ACC112 (cell line): ENCODE results near the gene VPS9D1.
"Not testable (repeated sequence)": the region's sequence is repeated elsewhere in the genome, so short reads cannot be mapped to it uniquely, and the experiment has no call there.

Experiments
- H2AFZ ChIP-seq: fragments of 200-600 bp; sonication (generic); one replicate; pipeline ENCODE4 v1.6.0; 2017; ENCODE audit warnings: antibody characterized with exemption, low read length; ENCODE audit not compliant: unreplicated experiment
- H3K27ac ChIP-seq: fragments of 200-600 bp; sonication (generic); 2 replicates; pipeline ENCODE4 v1.5.1; 2014; ENCODE audit warnings: low read depth, mild to moderate bottlenecking, antibody characterized with exemption, low read length, moderate library complexity
- H3K27me3 ChIP-seq: fragments of 200-600 bp; sonication (generic); 2 replicates; pipeline ENCODE4 v1.6.1; 2014; ENCODE audit warnings: mild to moderate bottlenecking, antibody characterized with exemption, low read length, moderate library complexity, mixed read lengths; ENCODE audit not compliant: insufficient read depth
- H3K36me3 ChIP-seq: fragments of 200-600 bp; sonication (generic); 2 replicates; pipeline ENCODE4 v1.6.1; 2016; ENCODE audit warnings: mild to moderate bottlenecking, antibody characterized with exemption, low read length, moderate library complexity, mixed read lengths; ENCODE audit not compliant: insufficient read depth
- H3K4me1 ChIP-seq: fragments of 200-600 bp; sonication (generic); one replicate; pipeline ENCODE4 v1.6.1; 2016; ENCODE audit warnings: low read length, mixed read lengths; ENCODE audit not compliant: insufficient read depth, unreplicated experiment, control insufficient read depth
- H3K4me3 ChIP-seq: fragments of 200-600 bp; sonication (generic); 2 replicates; pipeline ENCODE4 v1.5.1; 2014; ENCODE audit warnings: mild to moderate bottlenecking, low read depth, low read length
- H3K79me2 ChIP-seq: fragments of 200-600 bp; sonication (generic); one replicate; pipeline ENCODE4 v1.6.0; 2016; ENCODE audit warnings: low read length; ENCODE audit not compliant: control insufficient read depth, unreplicated experiment, insufficient read depth

Gene VPS9D1

GRCh38 chr16:89672177-89672941 is 48.3 kb downstream of the VPS9D1 start:
- Histone ChIP-seq H2AFZ (no peak overlapping the region), H3K36me3 (peaks cover 8% of the 10 kb centered on the region), H3K4me1 (peaks cover 12% of the 10 kb centered on the region), H3K27me3 (no peaks in the 10 kb centered on the region), H3K27ac (no peak overlapping the region), H3K4me3 (no peak overlapping the region), H3K79me2 (no peaks in the 10 kb centered on the region)

- not testable (repeated sequence) for H3K36me3 ChIP-seq, H3K79me2 ChIP-seq, H3K27ac ChIP-seq, H3K27me3 ChIP-seq, H3K4me3 ChIP-seq, H2AFZ ChIP-seq
- peaks cover 12% of the 10 kb centered on the region for H3K4me1 ChIP-seq
Observed at GRCh38 chr16:89671565-89671964, 49.1 kb downstream of the VPS9D1 start.

- Histone ChIP-seq H3K27ac (no peak overlapping the region), H2AFZ (no peak overlapping the region), H3K36me3 (0 out of 2 replicates have a peak, but pooled peaks cover 3% of the 10 kb centered on the region), H3K4me3 (no peak overlapping the region), H3K27me3 (no peaks in the 10 kb centered on the region), H3K4me1 (peaks cover 12% of the 10 kb centered on the region), H3K79me2 (no peaks in the 10 kb centered on the region)
Observed at GRCh38 chr16:89670496-89671431, 49.9 kb downstream of the VPS9D1 start.

DNA sequence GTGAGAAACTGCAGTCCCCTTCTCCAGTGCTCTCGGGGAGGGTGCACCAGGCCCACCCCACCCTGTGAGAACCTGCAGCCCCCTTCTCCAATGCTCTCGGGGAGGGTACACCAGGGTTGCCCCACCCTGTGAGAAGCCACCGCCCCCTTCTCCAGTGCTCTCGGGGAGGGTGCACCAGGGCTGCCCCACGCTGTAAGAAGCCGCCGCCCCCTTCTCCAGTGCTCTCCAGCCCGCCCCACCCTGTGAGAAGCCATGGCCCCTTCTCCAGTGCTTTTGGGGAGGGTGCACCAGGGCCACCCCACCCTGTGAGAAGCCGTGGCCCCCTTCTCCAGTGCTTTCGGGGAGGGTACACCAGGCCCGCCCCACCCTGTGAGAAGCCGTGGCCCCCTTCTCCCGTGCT is 50.9 kb downstream of the VPS9D1 start:
- Histone ChIP-seq H3K27ac (no peak overlapping the region), H3K79me2 (no peaks in the 10 kb centered on the region), H3K36me3 (0 out of 2 replicates have a peak, but pooled peaks cover 1% of the 10 kb centered on the region), H3K4me1 (peaks cover 12% of the 10 kb centered on the region), H3K4me3 (no peak overlapping the region), H3K27me3 (no peaks in the 10 kb centered on the region), H2AFZ (no peak overlapping the region)

DNA sequence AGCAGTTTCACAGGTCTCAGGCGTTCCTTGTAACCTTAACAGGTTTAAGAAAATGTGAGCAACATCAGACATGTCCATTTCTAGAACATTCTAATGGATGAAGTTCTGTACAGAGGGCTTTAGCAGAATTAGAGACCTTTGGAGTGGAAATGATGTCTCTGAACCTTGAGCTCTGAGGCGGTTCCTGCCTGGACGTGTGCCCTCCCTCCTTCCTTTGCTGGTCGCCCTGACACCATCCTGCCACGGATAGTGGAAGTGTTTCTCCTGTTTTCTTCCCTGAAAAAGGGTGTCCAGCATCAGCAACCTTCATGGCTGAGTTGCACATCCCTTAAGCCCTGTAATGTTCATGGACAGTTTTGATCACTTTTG is 51.9 kb downstream of the VPS9D1 start:
- Histone ChIP-seq H3K4me1 (peaks cover 12% of the 10 kb centered on the region), H3K27ac (no peak overlapping the region), H3K79me2 (no peaks in the 10 kb centered on the region), H3K27me3 (no peaks in the 10 kb centered on the region), H2AFZ (no peak overlapping the region), H3K36me3 (no peaks in the 10 kb centered on the region), H3K4me3 (no peak overlapping the region)

DNA sequence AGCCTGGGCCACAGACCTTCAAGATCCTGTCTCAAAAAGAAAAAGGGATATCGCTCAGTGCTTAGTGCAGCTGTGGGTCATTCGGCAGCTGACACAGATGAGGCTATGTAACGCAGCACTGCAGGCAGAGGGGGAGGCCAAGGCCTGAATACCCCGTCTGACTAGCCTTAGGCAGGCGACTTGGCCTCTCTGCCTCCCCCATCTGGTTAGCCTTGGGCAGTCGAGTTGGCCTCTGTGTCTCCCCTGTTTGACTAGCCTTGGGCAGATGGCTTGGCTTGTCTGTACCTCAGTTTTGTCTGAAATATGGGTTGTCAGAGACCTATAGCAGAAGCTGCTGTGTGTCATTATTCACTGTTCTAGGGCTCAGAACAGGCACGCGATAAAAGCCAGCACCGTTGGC is 53.1 kb downstream of the VPS9D1 start:
- H3K27me3 ChIP-seq, result no peaks in the 10 kb centered on the region
- no peaks in the 10 kb centered on the region for H3K79me2 ChIP-seq
- no peak overlapping the region for H3K27ac ChIP-seq
- H3K4me3 ChIP-seq, result no peak overlapping the region
- peaks cover 3% of the 10 kb centered on the region; the same call in 1 of the 2 replicates for H3K36me3 ChIP-seq
- peaks cover 12% of the 10 kb centered on the region for H3K4me1 ChIP-seq
- H2AFZ ChIP-seq, result no peak overlapping the region

- H3K4me3 ChIP-seq, H3K27me3 ChIP-seq, H3K27ac ChIP-seq, H3K36me3 ChIP-seq, H3K79me2 ChIP-seq, H2AFZ ChIP-seq: not testable (repeated sequence)
- H3K4me1 ChIP-seq, result peaks cover 12% of the 10 kb centered on the region
Observed at GRCh38 chr16:89667000-89667399, 53.7 kb downstream of the VPS9D1 start.

GRCh38 chr16:89664238-89664637 is 56.5 kb downstream of the VPS9D1 start:
- H3K36me3 ChIP-seq, H2AFZ ChIP-seq, H3K27me3 ChIP-seq, H3K4me3 ChIP-seq, H3K4me1 ChIP-seq, H3K27ac ChIP-seq: not testable (repeated sequence)
- peaks cover 14% of the 10 kb centered on the region for H3K79me2 ChIP-seq

- Histone ChIP-seq H3K27me3 (no peaks in the 10 kb centered on the region), H3K36me3 (peaks cover 9% of the 10 kb centered on the region; the same call in 1 of the 2 replicates), H3K27ac (no peak overlapping the region), H3K79me2 (peaks cover 41% of the 10 kb centered on the region), H3K4me1 (peaks cover 5% of the 10 kb centered on the region), H2AFZ (no peak overlapping the region), H3K4me3 (no peak overlapping the region)
Observed at GRCh38 chr16:89661215-89661614, 59.5 kb downstream of the VPS9D1 start.

DNA sequence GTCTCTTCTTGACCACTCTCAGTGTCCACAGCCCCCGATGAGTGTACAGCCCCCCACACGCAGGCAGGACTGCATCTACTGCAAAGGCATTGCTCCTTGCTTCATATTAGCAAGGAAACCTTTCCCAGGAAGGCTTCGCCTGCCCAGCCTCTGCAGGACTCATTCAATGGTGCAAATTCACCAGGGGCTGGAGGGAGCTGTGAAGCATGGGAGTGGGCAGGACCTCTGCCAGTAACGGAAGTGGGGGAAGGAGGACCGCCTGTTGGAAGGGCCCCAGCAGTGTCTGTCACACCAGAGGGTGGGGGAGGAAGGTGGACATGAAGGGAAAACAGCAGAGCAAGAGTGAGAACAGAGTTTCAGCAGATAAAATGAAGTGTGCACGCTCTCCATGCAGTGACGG is 60.6 kb downstream of the VPS9D1 start:
- Histone ChIP-seq H3K27me3 (no peaks in the 10 kb centered on the region), H3K79me2 (peaks cover 51% of the 10 kb centered on the region), H3K27ac (no peak overlapping the region), H3K4me3 (no peak overlapping the region), H3K4me1 (peaks cover 6% of the 10 kb centered on the region), H3K36me3 (peaks cover 9% of the 10 kb centered on the region; the same call in 1 of the 2 replicates), H2AFZ (no peak overlapping the region)
